Parathyroid adenoma (tissue), 2 donors: ENCODE measurements around the gene PRR3.

ENCODE experiments used
- H2AFZ ChIP-seq: fragments of 300-600 bp; sonication (generic); one replicate; pipeline ENCODE4 v1.7.0; 2017; ENCODE audit warnings: antibody characterized with exemption, mild to moderate bottlenecking
- H3K27ac ChIP-seq: fragments of 300-600 bp; sonication (generic); one replicate; pipeline ENCODE4 v1.7.0; 2017
- H3K27me3 ChIP-seq: fragments of 300-600 bp; sonication (generic); one replicate; pipeline ENCODE4 v1.7.0; 2017; ENCODE audit warnings: low read length; ENCODE audit not compliant: control insufficient read depth, insufficient read depth
- H3K36me3 ChIP-seq: fragments of 300-600 bp; sonication (generic); one replicate; pipeline ENCODE4 v1.7.0; 2017; ENCODE audit warnings: low read length; ENCODE audit not compliant: control insufficient read depth, insufficient read depth
- H3K4me1 ChIP-seq: fragments of 300-600 bp; sonication (generic); one replicate; pipeline ENCODE4 v1.7.0; 2017; ENCODE audit warnings: control low read depth
- H3K4me2 ChIP-seq: fragments of 300-600 bp; sonication (generic); one replicate; pipeline ENCODE4 v1.7.0; 2017; ENCODE audit warnings: low read length
- H3K4me3 ChIP-seq: fragments of 300-600 bp; sonication (generic); one replicate; pipeline ENCODE4 v1.7.0; 2017; ENCODE audit warnings: low read depth, low read length
- H3K79me2 ChIP-seq: fragments of 300-600 bp; sonication (generic); one replicate; pipeline ENCODE4 v1.7.0; 2017; ENCODE audit warnings: control low read depth
- H3K9ac ChIP-seq: fragments of 300-600 bp; sonication (generic); one replicate; pipeline ENCODE4 v1.7.0; 2017; ENCODE audit warnings: mild to moderate bottlenecking
- H3K9me3 ChIP-seq: fragments of 300-600 bp; sonication (generic); one replicate; pipeline ENCODE4 v1.7.0; 2017; ENCODE audit warnings: low read length; ENCODE audit not compliant: control insufficient read depth
- TF ChIP-seq, protein P1 (sequence below): fragments of 300-600 bp; sonication (generic); IDR thresholded peaks from one replicate; pipeline ENCODE4 v1.7.0; 2017; ENCODE audit warnings: antibody characterized with exemption, mild to moderate bottlenecking
- donor health status: primary hyperparathyroidism.

The PRR3 gene

DNA sequence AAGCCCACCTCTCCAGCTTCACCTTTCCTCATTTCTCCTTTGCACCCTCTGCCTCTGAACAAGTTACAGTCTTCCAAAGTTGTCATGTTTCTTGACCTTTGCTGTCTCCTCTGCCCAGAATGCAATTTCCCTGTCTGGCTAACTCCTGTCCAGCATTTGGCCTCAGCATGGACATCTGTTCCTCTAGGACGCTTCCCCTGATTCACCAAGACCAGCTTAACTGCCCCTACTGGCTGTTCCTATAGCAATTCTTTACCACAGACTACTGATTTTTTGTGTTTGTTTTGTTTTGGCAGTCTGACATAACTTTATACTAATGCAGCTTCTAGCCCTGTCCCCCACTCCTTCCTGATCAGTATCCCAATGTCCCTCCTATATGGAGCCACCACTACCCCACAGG, 14.2 kb upstream of the PRR3 start:
- TF ChIP-seq, protein P1, sequence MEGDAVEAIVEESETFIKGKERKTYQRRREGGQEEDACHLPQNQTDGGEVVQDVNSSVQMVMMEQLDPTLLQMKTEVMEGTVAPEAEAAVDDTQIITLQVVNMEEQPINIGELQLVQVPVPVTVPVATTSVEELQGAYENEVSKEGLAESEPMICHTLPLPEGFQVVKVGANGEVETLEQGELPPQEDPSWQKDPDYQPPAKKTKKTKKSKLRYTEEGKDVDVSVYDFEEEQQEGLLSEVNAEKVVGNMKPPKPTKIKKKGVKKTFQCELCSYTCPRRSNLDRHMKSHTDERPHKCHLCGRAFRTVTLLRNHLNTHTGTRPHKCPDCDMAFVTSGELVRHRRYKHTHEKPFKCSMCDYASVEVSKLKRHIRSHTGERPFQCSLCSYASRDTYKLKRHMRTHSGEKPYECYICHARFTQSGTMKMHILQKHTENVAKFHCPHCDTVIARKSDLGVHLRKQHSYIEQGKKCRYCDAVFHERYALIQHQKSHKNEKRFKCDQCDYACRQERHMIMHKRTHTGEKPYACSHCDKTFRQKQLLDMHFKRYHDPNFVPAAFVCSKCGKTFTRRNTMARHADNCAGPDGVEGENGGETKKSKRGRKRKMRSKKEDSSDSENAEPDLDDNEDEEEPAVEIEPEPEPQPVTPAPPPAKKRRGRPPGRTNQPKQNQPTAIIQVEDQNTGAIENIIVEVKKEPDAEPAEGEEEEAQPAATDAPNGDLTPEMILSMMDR, result no peak
- no peaks in the 10 kb centered on the region for H3K36me3 ChIP-seq
- H3K4me1 ChIP-seq, result no peaks in the 10 kb centered on the region
- H3K79me2 ChIP-seq, result no peaks in the 10 kb centered on the region
- no peaks in the 10 kb centered on the region for H3K9me3 ChIP-seq
- H3K27me3 ChIP-seq, result no peaks in the 10 kb centered on the region
- H3K9ac ChIP-seq, result no peak overlapping the region
- H2AFZ ChIP-seq, result no peak overlapping the region
- peak overlapping the region; percentile 18 for H3K27ac ChIP-seq
- no peak overlapping the region for H3K4me3 ChIP-seq
- H3K4me2 ChIP-seq, result no peak overlapping the region

DNA sequence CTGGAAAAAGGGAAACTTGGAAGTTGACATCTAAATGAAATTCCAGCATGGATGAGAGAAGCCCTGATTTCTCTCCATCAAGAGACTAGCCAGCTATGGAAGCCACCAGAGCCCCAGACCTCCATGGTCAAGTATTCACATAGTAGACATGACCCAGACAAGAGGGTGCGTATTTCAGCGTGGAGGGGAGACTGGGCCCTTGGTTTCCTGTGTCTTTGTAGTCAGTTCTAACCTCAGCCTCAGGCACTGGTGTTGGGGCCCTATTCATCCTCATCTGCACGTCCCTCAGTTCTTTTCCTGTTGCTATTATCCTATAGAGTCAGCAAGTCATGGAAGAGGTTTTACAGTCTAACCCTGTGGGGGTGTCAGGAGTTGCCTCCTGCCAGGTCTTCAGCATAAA, 13.3 kb upstream of the PRR3 start:
- no peak overlapping the region for H3K4me3 ChIP-seq
- no peaks in the 10 kb centered on the region for H3K79me2 ChIP-seq
- no peak overlapping the region for H3K4me2 ChIP-seq
- H3K9me3 ChIP-seq, result no peaks in the 10 kb centered on the region
- H3K27ac ChIP-seq, result no peak overlapping the region
- H3K4me1 ChIP-seq, result no peaks in the 10 kb centered on the region
- TF ChIP-seq, protein P1, result no peak
- H3K36me3 ChIP-seq, result no peaks in the 10 kb centered on the region
- no peak overlapping the region for H3K9ac ChIP-seq
- H2AFZ ChIP-seq, result no peak overlapping the region
- H3K27me3 ChIP-seq, result no peaks in the 10 kb centered on the region

GRCh38 chr6:30544666-30545272, 12.3 kb upstream of the PRR3 start:
- no peaks in the 10 kb centered on the region for H3K9me3 ChIP-seq
- H3K4me1 ChIP-seq, result no peaks in the 10 kb centered on the region
- H3K27me3 ChIP-seq, result no peaks in the 10 kb centered on the region
- TF ChIP-seq, protein P1, result peak; percentile 77
- no peak overlapping the region for H3K4me2 ChIP-seq
- no peak overlapping the region for H3K9ac ChIP-seq
- no peak overlapping the region for H2AFZ ChIP-seq
- H3K27ac ChIP-seq, result no peak overlapping the region
- no peaks in the 10 kb centered on the region for H3K36me3 ChIP-seq
- no peaks in the 10 kb centered on the region for H3K79me2 ChIP-seq
- no peak overlapping the region for H3K4me3 ChIP-seq

DNA sequence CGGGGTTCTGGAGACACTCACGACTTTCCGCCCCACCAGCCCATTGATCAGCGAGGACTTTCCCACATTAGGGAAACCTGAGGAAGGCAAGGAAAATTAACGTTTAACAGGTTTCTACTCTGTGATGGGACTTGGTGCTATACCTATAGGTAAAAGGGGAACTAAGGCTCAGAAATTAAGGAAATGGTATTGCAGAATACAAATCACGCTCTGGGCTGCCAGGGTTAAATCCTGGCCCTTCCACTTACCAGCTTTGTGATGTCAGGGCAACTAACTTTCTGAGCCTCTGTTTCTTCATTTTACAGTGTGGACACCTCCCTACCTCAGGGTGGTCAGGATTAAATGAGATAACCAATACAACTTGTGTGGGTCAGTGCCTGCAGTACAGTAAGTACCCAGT, 9.6 kb upstream of the PRR3 start:
- TF ChIP-seq, protein P1, result no peak
- no peaks in the 10 kb centered on the region for H3K9me3 ChIP-seq
- no peak overlapping the region for H3K4me2 ChIP-seq
- no peaks in the 10 kb centered on the region for H3K4me1 ChIP-seq
- no peaks in the 10 kb centered on the region for H3K27me3 ChIP-seq
- no peak overlapping the region for H3K9ac ChIP-seq
- no peak overlapping the region for H3K27ac ChIP-seq
- no peaks in the 10 kb centered on the region for H3K36me3 ChIP-seq
- no peak overlapping the region for H3K4me3 ChIP-seq
- H3K79me2 ChIP-seq, result no peaks in the 10 kb centered on the region
- H2AFZ ChIP-seq, result no peak overlapping the region

- H3K27ac ChIP-seq, result no peak overlapping the region
- no peaks in the 10 kb centered on the region for H3K36me3 ChIP-seq
- no peaks in the 10 kb centered on the region for H3K9me3 ChIP-seq
- TF ChIP-seq, protein P1, result no peak
- H3K4me2 ChIP-seq, result no peak overlapping the region
- no peaks in the 10 kb centered on the region for H3K4me1 ChIP-seq
- no peak overlapping the region for H3K9ac ChIP-seq
- H3K27me3 ChIP-seq, result no peaks in the 10 kb centered on the region
- H2AFZ ChIP-seq, result no peak overlapping the region
- no peak overlapping the region for H3K4me3 ChIP-seq
- no peaks in the 10 kb centered on the region for H3K79me2 ChIP-seq
Measured at GRCh38 chr6:30548375-30548774, 8.7 kb upstream of the PRR3 start.
